ENCODE results near the gene ERBB4.

The ERBB4 gene

GRCh38 chr2:212538305-212539071 lies at the start of gene ERBB4:
Gene ERBB4, minus strand, starts transcription at chr2:212538802. Its CDS starts 272 bp downstream, at chr2:212538530.
- no peak for DNase-seq

GRCh38 chr2:212580117-212580516 lies 41.5 kb upstream of the ERBB4 start:
- DNase-seq: no peak

- DNase-seq: no peak
Measured at GRCh38 chr2:212556296-212556695, 17.7 kb upstream of the ERBB4 start.

GRCh38 chr2:212554233-212554632 lies 15.6 kb upstream of the ERBB4 start:
- no peak for DNase-seq

- DNase-seq: no peak
Measured at GRCh38 chr2:212549941-212550340, 11.3 kb upstream of the ERBB4 start.

- no peak for DNase-seq
Measured at GRCh38 chr2:212549463-212549862, 10.9 kb upstream of the ERBB4 start.

GRCh38 chr2:212548455-212548819 lies 9.8 kb upstream of the ERBB4 start:
- DNase-seq: no peak

GRCh38 chr2:212547716-212548454 lies 9.3 kb upstream of the ERBB4 start:
- no peak for DNase-seq

- DNase-seq: no peak
Measured at GRCh38 chr2:212546669-212547068, 8.1 kb upstream of the ERBB4 start.

- no peak for DNase-seq
Measured at GRCh38 chr2:212540341-212540740, 1.7 kb upstream of the ERBB4 start.

- peak; percentile 6 for DNase-seq
Measured at GRCh38 chr2:212539072-212539880, 674 bp upstream of the ERBB4 start.

- no peak for DNase-seq
Measured at GRCh38 chr2:212537726-212538304, 787 bp downstream of the ERBB4 start.

GRCh38 chr2:212536817-212537725 lies 1.5 kb downstream of the ERBB4 start:
- no peak for DNase-seq

- no peak for DNase-seq
Measured at GRCh38 chr2:212535996-212536816, 2.4 kb downstream of the ERBB4 start.

GRCh38 chr2:212534336-212534735 lies 4.3 kb downstream of the ERBB4 start:
- no peak for DNase-seq

- no peak for DNase-seq
Measured at GRCh38 chr2:212532585-212532984, 6.0 kb downstream of the ERBB4 start.

GRCh38 chr2:212532087-212532486 lies 6.5 kb downstream of the ERBB4 start:
- DNase-seq: no peak

- DNase-seq: no peak
Measured at GRCh38 chr2:212531499-212531898, 7.1 kb downstream of the ERBB4 start.

- no peak for DNase-seq
Measured at GRCh38 chr2:212530991-212531390, 7.6 kb downstream of the ERBB4 start.

- no peak for DNase-seq
Measured at GRCh38 chr2:212530373-212530772, 8.2 kb downstream of the ERBB4 start.

All from NCI-H2107 (cell line).